GM10266 (cell line): ENCODE data around the gene NFIC.
A peak's percentile ranks its signal among the peaks of the same experiment; 100 is the strongest.

ENCODE experiments used
- DNase-seq: peaks from one replicate; pipeline ENCODE4 v3.0.0; 2012; ENCODE audit errors: extremely low spot score
- CTCF ChIP-seq: IDR thresholded peaks from 2 replicates; pipeline ENCODE4 v1.5.1; 2012; ENCODE audit warnings: mild to moderate bottlenecking, low read depth; ENCODE audit not compliant: control insufficient read depth, insufficient read depth; ENCODE audit errors: missing control alignments

Gene NFIC

GRCh38 chr19:3476830-3477229 lies 110.4 kb downstream of the NFIC start:
- no peak for DNase-seq
- TF ChIP-seq CTCF, result no peak

GRCh38 chr19:3477506-3477905 lies 111.1 kb downstream of the NFIC start:
- no peak for TF ChIP-seq CTCF
- DNase-seq, result no peak

DNA sequence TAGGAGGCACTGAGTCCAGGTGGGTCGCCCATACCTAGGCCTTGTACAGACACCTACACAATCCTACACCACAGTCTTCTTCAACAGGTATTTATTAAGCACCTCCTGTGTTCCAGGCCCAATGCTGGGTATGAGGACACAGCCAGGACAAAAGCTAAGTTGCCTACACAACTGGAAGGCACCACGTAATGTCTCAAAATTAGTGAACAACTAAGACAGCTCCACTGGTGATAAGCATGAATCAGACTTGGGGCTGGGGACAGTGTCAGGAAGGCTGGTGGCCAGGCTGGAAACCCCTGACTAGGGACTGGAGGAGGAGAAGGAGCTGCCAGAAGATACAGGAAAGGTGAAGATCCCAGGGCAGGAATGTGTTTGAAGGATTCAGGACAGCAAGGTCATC lies 111.6 kb downstream of the NFIC start:
- no peak for TF ChIP-seq CTCF
- no peak for DNase-seq

DNA sequence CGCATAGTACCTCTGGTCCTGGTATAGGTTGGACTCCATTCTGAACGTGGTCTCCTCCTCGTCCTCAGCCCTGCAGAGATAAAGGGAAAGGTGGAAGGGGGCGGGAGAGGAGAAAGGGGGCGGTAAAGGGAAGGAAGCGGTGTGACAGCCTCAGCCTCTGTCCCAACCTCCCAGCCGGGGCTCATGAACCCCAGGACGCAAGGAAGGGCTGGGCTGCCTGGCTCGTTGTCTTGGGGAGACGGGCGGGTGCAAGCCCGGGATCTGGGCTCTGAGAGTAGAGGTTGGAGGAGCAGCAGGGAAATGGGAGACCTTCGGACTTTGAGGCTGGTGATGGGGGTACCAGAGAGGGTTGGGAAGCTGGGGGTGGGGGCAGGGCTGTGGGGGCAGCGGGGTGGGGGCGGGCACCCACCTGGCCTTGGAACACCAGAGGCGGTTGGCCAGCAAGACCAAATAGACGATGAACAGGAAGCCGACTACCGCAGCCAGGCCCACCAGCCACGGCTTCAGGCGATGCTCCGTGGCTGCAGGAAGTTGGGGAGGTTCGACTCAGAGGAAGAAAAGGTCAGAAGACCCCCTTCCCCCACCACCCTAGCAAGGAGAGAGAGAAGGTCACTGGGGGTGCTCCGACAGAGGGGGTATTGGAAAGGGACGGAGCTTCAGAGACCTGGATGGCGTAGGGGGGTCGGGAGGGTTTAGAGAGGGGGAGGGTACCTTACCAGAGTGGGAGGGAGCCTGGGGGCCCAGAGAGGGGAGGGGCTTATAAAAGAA lies 112.2 kb downstream of the NFIC start:
- TF ChIP-seq CTCF, result no peak
- DNase-seq, result no peak

- DNase-seq, result peak; percentile 81
- no peak for TF ChIP-seq CTCF
Measured at GRCh38 chr19:3479177-3479833, 112.9 kb downstream of the NFIC start.

GRCh38 chr19:3479834-3480215 lies 113.4 kb downstream of the NFIC start:
- no peak for DNase-seq
- TF ChIP-seq CTCF, result no peak
